Measurements from ENCODE around the gene TPCN1.

The TPCN1 gene

DNA sequence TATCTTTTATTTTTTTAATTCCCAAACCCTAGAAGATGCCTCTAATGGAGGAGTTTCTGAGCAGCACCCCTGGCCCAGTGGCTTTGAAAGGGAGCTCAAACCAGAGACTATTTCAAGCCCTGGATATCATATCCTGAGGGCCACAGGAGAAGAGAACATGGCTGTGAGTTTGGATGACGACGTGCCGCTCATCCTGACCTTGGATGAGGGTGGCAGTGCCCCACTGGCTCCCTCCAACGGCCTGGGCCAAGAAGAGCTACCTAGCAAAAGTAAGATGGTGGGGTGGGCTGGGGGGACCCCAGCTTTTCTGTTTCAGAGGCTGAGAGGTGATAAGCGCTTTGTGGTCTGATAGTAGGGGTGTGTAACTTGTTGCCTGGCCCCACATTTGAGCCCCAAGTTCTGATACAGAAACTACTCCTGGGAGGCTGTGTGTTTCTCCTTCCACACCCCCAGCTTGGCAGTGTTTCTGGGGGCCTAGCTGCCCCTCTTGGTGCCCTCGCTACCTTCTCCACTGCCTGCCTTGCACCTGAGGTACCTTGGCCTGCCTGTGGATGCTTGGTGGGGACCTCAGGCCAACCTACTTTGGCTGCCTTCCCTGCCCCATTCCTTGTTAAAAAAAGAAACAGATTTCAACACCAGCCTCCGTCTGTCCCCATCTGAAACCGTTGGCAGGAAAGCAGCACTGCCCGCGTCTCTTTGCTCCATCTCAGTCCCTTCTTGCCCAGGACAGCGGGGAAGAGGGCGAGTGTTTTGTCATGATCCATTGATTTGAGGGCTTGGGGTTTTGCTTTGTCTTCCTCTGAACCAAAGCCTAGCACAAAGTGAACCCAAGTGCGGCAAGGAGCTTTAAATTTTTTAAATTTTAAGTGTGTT, 5.7 kb downstream of the TPCN1 start:
- DNase-seq, result no peak

GRCh38 chr12:113227686-113228391, 6.6 kb downstream of the TPCN1 start:
- DNase-seq, result no peak

DNA sequence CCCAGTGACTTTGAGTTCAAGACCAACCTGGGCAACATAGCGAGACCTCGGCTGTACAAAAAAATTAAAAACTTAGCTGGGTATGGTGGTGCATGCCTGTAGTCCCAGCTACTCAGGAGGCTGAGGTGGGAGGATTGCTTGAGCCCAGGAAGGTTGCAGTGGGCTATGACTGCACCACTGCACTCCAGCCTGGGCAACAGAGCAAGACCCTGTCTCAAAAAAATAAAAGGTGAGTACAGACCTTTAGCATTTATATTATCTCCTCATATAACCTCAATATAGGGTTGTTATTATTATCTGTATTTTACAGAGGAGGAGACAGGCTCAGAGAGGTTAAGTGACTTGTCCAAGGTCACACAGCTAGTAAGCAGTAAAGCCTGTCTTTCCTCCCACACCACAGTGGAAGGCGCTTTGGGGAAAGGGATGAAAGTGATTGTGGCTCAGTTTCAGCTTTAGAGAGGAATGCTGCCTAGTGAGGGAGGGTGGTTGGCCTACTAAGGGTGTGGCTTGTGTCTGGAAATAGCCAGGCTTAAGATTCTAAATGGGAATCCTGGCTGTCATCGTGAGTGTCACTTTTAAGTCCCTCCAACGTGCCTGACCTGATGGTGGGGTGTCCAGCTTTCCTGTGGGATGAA, 7.2 kb downstream of the TPCN1 start:
- no peak for DNase-seq

- no peak for DNase-seq
Measured at GRCh38 chr12:113230315-113231234, 9.3 kb downstream of the TPCN1 start.

DNA sequence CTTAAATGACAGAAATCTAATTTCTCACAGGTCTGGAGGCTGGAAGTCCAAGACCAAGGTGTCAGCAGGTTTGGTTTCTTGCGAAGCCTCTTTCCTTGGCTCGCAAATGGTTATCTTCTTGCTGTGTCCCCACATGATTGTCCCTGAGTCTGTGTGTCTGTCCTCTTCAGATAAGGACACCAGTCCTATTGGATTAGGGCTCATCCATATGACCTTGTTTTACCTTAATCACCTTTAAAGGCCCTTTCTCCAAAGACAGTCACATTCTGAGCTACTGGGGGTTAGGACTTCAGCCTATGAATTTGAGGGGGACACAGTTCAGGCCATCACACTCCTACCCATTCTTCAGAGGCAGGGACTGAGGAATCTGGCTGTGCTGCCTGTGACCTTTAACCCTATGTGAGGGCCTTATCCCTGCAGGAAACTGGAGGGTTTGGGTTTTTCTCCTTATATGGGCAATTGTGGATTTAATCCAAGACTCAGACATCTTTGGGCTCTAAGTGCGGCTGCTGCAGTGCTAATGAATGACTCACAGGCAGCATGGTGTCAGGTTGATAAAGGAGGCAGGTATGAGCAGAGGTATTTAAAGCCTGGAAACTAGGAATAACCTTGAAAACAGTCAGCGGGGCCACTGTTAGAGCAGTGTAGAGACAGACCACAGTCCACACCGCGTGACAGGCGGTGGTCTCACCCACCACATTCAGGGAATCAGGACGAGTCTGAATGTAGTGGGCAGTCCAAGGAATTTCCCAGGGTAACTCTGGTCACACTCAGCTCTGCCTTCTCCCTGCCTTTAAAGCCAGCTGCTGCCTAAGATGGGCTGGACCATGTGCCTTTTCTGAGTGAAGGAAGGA, 10.2 kb downstream of the TPCN1 start:
- DNase-seq, result no peak

DNA sequence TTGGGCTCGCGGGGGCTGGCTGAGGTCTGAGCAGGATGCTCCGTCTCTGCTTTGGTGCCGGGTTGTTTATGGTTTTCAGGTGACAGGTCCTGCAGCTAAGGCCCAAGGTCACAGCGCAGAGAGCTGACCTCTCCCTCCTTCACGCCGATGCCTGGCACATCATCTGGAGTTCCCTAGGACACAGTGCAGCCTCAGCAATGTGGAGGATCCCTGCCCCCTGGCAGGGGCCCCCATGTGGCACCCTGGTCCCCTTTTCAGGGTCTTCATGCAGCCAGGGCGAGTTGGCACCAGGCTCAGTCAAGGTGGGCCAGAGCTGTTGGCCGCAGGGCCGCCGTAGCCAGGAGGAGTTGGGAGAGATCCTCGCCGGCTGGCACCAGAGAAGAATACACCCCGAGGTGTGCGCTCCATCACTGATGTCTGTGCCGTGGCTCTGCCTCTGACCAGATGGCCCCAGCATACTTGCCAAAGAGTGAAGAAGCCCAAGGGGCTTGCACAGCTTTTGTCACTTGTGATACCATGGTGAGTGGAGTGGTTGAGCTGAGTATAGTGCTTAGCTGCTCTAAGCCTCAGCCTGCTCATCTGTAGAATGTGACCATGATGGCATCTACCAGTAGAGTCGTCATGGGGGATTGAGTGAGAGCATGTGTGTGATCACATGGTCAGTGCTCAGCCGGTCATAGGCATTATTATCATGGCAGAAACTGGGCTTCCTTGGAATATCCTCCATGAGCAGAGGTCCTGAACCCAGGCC, 11.0 kb downstream of the TPCN1 start:
- DNase-seq, result no peak

- peak; percentile 65 for DNase-seq
Measured at GRCh38 chr12:113232840-113233585, 11.7 kb downstream of the TPCN1 start.

DNA sequence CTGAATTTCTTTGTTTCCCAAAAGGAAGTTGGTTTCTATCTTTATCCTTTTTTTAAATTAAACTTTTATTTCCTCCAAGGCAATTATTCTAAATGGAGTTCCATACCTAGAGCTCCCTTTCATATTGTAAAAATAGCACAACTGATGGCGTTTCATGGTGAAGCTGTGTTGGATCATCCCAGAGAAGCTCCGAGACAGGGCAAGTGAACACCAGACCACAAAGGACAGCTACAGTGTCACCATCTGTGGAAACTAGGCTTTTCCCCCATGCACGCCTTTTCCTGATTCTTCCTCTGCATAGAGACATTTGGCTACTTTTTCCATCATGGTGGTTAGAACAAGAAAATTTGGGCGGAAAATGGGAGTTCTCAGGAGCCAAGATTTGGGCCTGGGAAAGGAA, 12.7 kb downstream of the TPCN1 start:
- no peak for DNase-seq

DNA sequence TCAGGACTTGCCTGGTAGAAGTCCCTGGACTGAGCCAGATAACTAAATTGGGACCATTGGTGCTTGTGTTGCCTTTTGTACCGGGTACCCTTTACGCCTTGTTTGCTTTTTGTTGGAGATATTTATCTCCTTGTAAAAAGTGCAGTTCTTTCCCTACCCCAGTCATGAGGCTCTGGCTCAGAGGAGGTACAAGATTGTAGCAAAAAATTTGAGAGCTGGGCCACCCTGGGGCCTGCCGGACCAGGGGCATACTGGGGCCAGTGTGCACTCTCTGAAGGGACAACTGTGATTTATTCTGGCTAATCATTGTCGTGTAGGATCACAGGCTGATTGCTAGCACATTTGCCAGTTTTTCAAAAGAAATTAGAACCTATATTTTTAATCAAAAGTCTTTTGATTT, 13.2 kb downstream of the TPCN1 start:
- no peak for DNase-seq

DNA sequence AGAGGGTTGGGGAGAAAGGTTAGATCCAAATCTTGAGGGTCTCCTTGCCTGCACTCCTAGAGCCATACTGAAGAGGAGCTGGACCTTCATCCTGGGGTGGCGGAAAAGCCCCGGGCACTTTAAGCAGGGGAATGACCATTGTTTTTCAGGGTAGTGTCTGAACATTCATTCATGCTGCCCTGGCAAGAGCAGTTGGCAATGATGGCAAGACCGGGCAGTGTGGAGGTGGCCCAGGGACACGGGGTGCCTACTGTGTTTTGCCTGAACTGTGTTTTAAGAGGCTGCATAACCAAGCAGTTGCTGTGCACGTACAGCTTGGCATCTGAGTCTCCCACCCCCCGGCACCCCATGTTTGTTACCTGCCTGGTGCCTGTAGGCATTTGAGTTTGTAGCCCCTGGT, 14.7 kb downstream of the TPCN1 start:
- DNase-seq, result no peak

GRCh38 chr12:113236539-113237399, 15.5 kb downstream of the TPCN1 start:
- no peak for DNase-seq

- DNase-seq, result no peak
Measured at GRCh38 chr12:113237748-113238147, 16.5 kb downstream of the TPCN1 start.

GRCh38 chr12:113238309-113238708, 17.0 kb downstream of the TPCN1 start:
- DNase-seq, result no peak

DNA sequence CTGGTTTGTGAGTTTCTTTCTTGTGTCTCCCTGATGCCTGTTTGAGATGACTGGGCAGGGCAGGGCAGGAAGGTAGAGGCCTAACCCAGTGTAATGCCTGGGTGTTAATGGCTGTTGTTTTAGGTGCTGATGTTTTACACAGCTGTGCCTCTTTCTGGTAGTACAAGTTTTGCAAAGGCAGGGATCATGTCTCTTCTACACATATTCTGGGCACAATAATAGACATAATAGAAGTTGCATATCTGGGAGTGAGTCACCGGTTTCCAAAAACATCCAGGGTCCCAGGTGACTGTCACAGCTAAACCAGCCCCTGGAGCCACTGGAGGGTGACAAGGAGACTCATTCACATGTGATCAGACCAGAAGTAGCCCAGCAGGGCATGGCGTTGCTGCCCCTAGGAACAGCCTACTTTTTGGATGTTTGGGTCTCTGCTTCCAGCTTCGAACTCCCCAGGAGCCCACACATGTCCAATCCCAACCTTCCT, 18.1 kb downstream of the TPCN1 start:
- DNase-seq, result no peak

GRCh38 chr12:113239811-113240331, 18.6 kb downstream of the TPCN1 start:
- no peak for DNase-seq

DNA sequence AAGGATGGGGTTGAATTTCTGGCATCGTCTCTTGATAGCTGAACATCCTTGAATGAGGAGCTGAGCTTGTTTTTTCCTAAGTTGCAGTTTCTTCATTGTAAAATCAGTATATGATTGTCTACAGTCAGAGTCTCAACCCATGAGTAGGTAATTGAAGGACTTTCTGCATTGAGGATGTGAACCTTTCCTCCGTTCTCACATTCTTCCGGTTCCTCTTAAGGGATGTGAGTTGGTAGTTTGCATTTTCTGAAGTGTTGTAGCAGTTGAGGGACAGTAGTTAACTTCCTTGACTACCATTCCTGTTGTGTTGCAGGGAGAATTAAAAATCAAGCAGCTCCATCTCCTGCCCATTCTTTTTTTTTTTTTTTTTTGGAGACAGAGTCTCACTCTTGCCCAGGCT, 19.1 kb downstream of the TPCN1 start:
- no peak for DNase-seq

- DNase-seq, result no peak
Measured at GRCh38 chr12:113241191-113242025, 20.1 kb downstream of the TPCN1 start.

DNA sequence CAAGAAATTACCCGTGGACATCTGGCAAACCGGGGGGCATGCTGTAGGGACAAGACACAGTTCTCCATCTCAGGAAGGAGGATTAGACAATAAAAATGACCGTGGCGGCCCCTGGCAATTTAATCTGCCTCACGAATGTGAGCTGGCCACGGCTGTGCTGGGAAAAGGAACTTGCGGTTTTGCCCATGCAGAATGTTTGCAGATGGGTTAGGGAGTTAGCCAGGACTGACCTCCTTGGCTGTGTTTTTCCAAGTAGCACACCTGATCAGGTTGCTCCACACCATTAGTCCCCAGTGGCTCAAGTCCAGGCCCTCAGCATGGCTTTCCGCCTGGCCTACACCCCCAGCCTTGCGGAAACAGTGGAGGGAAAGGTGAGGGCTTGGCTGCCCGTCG, 20.8 kb downstream of the TPCN1 start:
- DNase-seq, result no peak

Measured in stimulated activated CD4-positive, alpha-beta T cell treated with anti-CD3 and anti-CD28 coated beads, Interleukin-4, amount 100 ng/mL, for 1 hour (primary cell).